H1 (cell line): ENCODE measurements around the gene NR2F1-AS1. TPM values are rescaled to one million over a fixed set of nuclear protein-coding genes. Genes with fewer than 3 reads are reported as not detected.

Source experiments
- CTCF ChIA-PET: fragments of 300-600 bp; sonication (Branson Sonifier 250); formaldehyde crosslinking; loops from one replicate; lab custom pipeline; 2021; ENCODE audit not compliant: partially characterized antibody; lab: Charles Lee
- POLR2A ChIA-PET: fragments of 300-600 bp; sonication (Branson Sonifier 250); formaldehyde crosslinking; loops from one replicate; lab custom pipeline; 2021; ENCODE audit warnings: inconsistent platforms; ENCODE audit not compliant: partially characterized antibody; lab: Charles Lee
- DNase-seq, 2 experiments: peaks; one replicate each; pipeline versions ENCODE4 v3.0.0 to v3.0.0-alpha.2; 2010 to 2022; ENCODE audit warnings: low spot score in 2 of 2, low read depth in 1 of 2, mixed read lengths in 1 of 2
- FAIRE-seq: peaks from 2 replicates; lab custom pipeline; 2011; peaks lifted over from hg19 to GRCh38; lab: Jason Lieb, UNC
- H2AFZ ChIP-seq: 2 replicates; pipeline ENCODE4 v1.8.1; 2012; ENCODE audit warnings: low read length, inconsistent platforms
- H2AK5ac ChIP-seq: 2 replicates; pipeline ENCODE4 v1.6.1; 2013; ENCODE audit warnings: low read depth, low read length
- H2BK120ac ChIP-seq: replicated peaks from 2 replicates; pipeline ENCODE3; 2013; ENCODE audit warnings: low read depth, low read length, inconsistent platforms
- H2BK12ac ChIP-seq: 2 replicates; pipeline ENCODE4 v1.6.1; 2013; ENCODE audit warnings: low read depth, low read length
- H2BK15ac ChIP-seq: 2 replicates; pipeline ENCODE4 v1.6.1; 2013; ENCODE audit warnings: low read length
- H2BK20ac ChIP-seq: 2 replicates; pipeline ENCODE4 v1.6.1; 2013; ENCODE audit warnings: low read length
- H2BK5ac ChIP-seq: 2 replicates; pipeline ENCODE4 v1.6.1; 2013; ENCODE audit warnings: low read depth, low read length
- H3K14ac ChIP-seq: 2 replicates; pipeline ENCODE4 v1.6.1; 2013; ENCODE audit warnings: inconsistent platforms; ENCODE audit not compliant: insufficient read length
- H3K18ac ChIP-seq: 2 replicates; pipeline ENCODE4 v1.6.1; 2013; ENCODE audit warnings: low read length; ENCODE audit errors: extremely low read depth
- H3K23ac ChIP-seq: 2 replicates; pipeline ENCODE4 v1.6.1; 2013; ENCODE audit warnings: inconsistent platforms; ENCODE audit not compliant: insufficient read length
- H3K23me2 ChIP-seq: 2 replicates; pipeline ENCODE4 v1.6.1; 2013; ENCODE audit warnings: low read depth, low read length
- H3K27ac ChIP-seq: 2 replicates; pipeline ENCODE4 v1.6.1; 2011; ENCODE audit warnings: low read depth, low read length, inconsistent platforms
- H3K27me3 ChIP-seq, 4 experiments: replicated peaks in 1 of 4; 1 replicate in 1 of 4; 2 replicates in 3 of 4; pipeline versions ENCODE4 v1.6.1 to v1.8.1; 2011 to 2013; ENCODE audit warnings: low read length in 3 of 4, mild to moderate bottlenecking in 3 of 4, inconsistent platforms in 2 of 4, mixed read lengths in 2 of 4, moderate library complexity in 1 of 4; ENCODE audit not compliant: control insufficient read depth in 3 of 4, insufficient read depth in 3 of 4; ENCODE audit errors: extremely low read depth in 1 of 4
- H3K36me3 ChIP-seq, 4 experiments: 2 replicates each; pipeline versions ENCODE4 v1.6.1 to v1.8.1; 2011 to 2013; ENCODE audit warnings: mild to moderate bottlenecking in 4 of 4, low read length in 3 of 4, moderate library complexity in 2 of 4, control low read depth in 1 of 4, inconsistent platforms in 1 of 4; ENCODE audit not compliant: insufficient read depth in 4 of 4, control insufficient read depth in 2 of 4
- H3K4ac ChIP-seq: replicated peaks from 2 replicates; pipeline ENCODE3; 2013; ENCODE audit warnings: low read length, low read depth, mixed read lengths, inconsistent platforms; ENCODE audit not compliant: insufficient read length
- H3K4me1 ChIP-seq, 4 experiments: replicated peaks in 1 of 4; 1 replicate in 1 of 4; 2 replicates in 3 of 4; pipeline versions ENCODE4 v1.6.1 to v1.8.1; 2011 to 2013; ENCODE audit warnings: low read length in 3 of 4, inconsistent platforms in 2 of 4, mixed read lengths in 1 of 4; ENCODE audit not compliant: insufficient read depth in 4 of 4, control insufficient read depth in 3 of 4
- H3K4me2 ChIP-seq, 2 experiments: 2 replicates each; pipeline versions ENCODE4 v1.6.1 to v1.8.1; 2011 to 2013; ENCODE audit warnings: low read depth in 2 of 2, low read length in 2 of 2, control low read depth in 1 of 2, inconsistent platforms in 1 of 2, mild to moderate bottlenecking in 1 of 2; ENCODE audit not compliant: insufficient read depth in 1 of 2
- H3K4me3 ChIP-seq, 4 experiments: fragments of 200-600, 300-600 bp in 1 of 4; sonication (generic), shearing (Covaris generic), sonication (Bioruptor Twin) in 1 of 4; 2 replicates each; pipeline versions ENCODE4 v1.5.1 to v1.8.1; 2011 to 2016; ENCODE audit warnings: low read length in 4 of 4, low read depth in 3 of 4, control low read depth in 2 of 4, inconsistent platforms in 2 of 4, mild to moderate bottlenecking in 2 of 4, mixed read lengths in 1 of 4, moderate library complexity in 1 of 4; ENCODE audit not compliant: insufficient read depth in 2 of 4; ENCODE audit errors: extremely low read depth in 1 of 4
- H3K56ac ChIP-seq: replicated peaks from 2 replicates; pipeline ENCODE3; 2013; ENCODE audit warnings: low read depth, mild to moderate bottlenecking, mixed read lengths, low read length, inconsistent platforms; ENCODE audit not compliant: insufficient read length
- H3K79me1 ChIP-seq: 2 replicates; pipeline ENCODE4 v1.6.1; 2013; ENCODE audit warnings: low read depth, low read length, control low read depth
- H3K79me2 ChIP-seq, 2 experiments: 2 replicates each; pipeline versions ENCODE4 v1.6.1 to v1.8.1; 2012 to 2013; ENCODE audit warnings: low read length in 2 of 2, mild to moderate bottlenecking in 2 of 2, inconsistent platforms in 1 of 2; ENCODE audit not compliant: insufficient read depth in 2 of 2, control insufficient read depth in 1 of 2
- H3K9ac ChIP-seq, 4 experiments: replicated peaks in 1 of 4; 1 replicate in 1 of 4; 2 replicates in 3 of 4; pipeline versions ENCODE4 v1.6.1 to v1.8.1; 2011 to 2013; ENCODE audit warnings: low read depth in 3 of 4, low read length in 3 of 4, control low read depth in 2 of 4, mild to moderate bottlenecking in 2 of 4, moderate library complexity in 2 of 4, inconsistent platforms in 1 of 4; ENCODE audit errors: extremely low read depth in 1 of 4
- H3K9me3 ChIP-seq, 2 experiments: 2 replicates each; pipeline versions ENCODE4 v1.6.1 to v1.8.1; 2012 to 2013; ENCODE audit warnings: mild to moderate bottlenecking in 2 of 2, moderate library complexity in 2 of 2, control low read depth in 1 of 2, inconsistent platforms in 1 of 2, low read depth in 1 of 2, low read length in 1 of 2, mixed read lengths in 1 of 2; ENCODE audit not compliant: insufficient read depth in 2 of 2
- H4K20me1 ChIP-seq, 2 experiments: replicated peaks in 1 of 2; 2 replicates each; pipeline versions ENCODE3 to v1.8.1; 2011 to 2013; ENCODE audit warnings: inconsistent platforms in 2 of 2, low read length in 2 of 2, mild to moderate bottlenecking in 1 of 2; ENCODE audit not compliant: insufficient read depth in 2 of 2, control insufficient read depth in 1 of 2
- H4K5ac ChIP-seq: 2 replicates; pipeline ENCODE4 v1.6.1; 2013; ENCODE audit warnings: low read length, low read depth, mixed read lengths, inconsistent platforms; ENCODE audit not compliant: insufficient read length
- H4K8ac ChIP-seq: 2 replicates; pipeline ENCODE4 v1.8.0; 2013; ENCODE audit warnings: mild to moderate bottlenecking, moderate library complexity, low read length, inconsistent platforms; ENCODE audit not compliant: insufficient read depth; ENCODE audit errors: extremely low read depth
- H4K91ac ChIP-seq: replicated peaks from 2 replicates; pipeline ENCODE3; 2013; ENCODE audit warnings: low read length, mixed read lengths, inconsistent platforms; ENCODE audit not compliant: insufficient read length
- ASH2L ChIP-seq: fragments of 200-600, 300-600 bp; sonication (generic); IDR thresholded peaks from one replicate; pipeline ENCODE4 v1.7.1; 2017; ENCODE audit warnings: low read length
- CEBPB ChIP-seq: IDR thresholded peaks from 2 replicates; pipeline ENCODE4 v1.6.1; 2012; ENCODE audit warnings: low read depth, low read length
- FOSL1 ChIP-seq: IDR thresholded peaks from 2 replicates; pipeline ENCODE4 v1.6.1; 2011; ENCODE audit warnings: mild to moderate bottlenecking, low read depth, low read length, moderate library complexity; ENCODE audit not compliant: insufficient read depth
- KDM4A ChIP-seq: IDR thresholded peaks from one replicate; pipeline ENCODE4 v1.7.1; 2012; ENCODE audit warnings: low read depth, mild to moderate bottlenecking, moderate library complexity, low read length, inconsistent platforms; ENCODE audit not compliant: severe bottlenecking
- NRF1 ChIP-seq: IDR thresholded peaks from 2 replicates; pipeline ENCODE4 v1.6.1; 2011; ENCODE audit warnings: mild to moderate bottlenecking, low read depth, low read length, improper control_type of control experiment
- RBBP5 ChIP-seq: IDR thresholded peaks from 2 replicates; pipeline ENCODE4 v1.7.1; 2012; ENCODE audit warnings: low read depth, mild to moderate bottlenecking, inconsistent platforms, low read length, moderate library complexity, borderline replicate concordance
- RFX5 ChIP-seq: IDR thresholded peaks from 2 replicates; pipeline ENCODE4 v1.6.1; 2011; ENCODE audit warnings: low read depth, low read length, improper control_type of control experiment, borderline replicate concordance
- RNF2 ChIP-seq: fragments of 200-900, 300-1000 bp; sonication (generic); IDR thresholded peaks from 2 replicates; pipeline ENCODE4 v1.7.1; 2016; ENCODE audit warnings: borderline replicate concordance, low read depth, mild to moderate bottlenecking, antibody characterized with exemption, low read length; ENCODE audit not compliant: poor library complexity, severe bottlenecking; ENCODE audit errors: missing control alignments
- SIX5 ChIP-seq: IDR thresholded peaks from 2 replicates; pipeline ENCODE4 v1.6.1; 2011; ENCODE audit warnings: mild to moderate bottlenecking, low read depth, low read length
- SP1 ChIP-seq: IDR thresholded peaks from 2 replicates; pipeline ENCODE4 v1.6.1; 2011; ENCODE audit warnings: low read depth, low read length
- SP4 ChIP-seq: IDR thresholded peaks from 2 replicates; pipeline ENCODE4 v1.6.1; 2012; ENCODE audit warnings: low read length, inconsistent platforms
- WGBS, 2 experiments: shearing (Covaris generic) in 1 of 2; methylation state at CpG; one replicate each; pipeline versions ENCODE4 v1.1.6 to v1.1.7; 2013 to 2015; ENCODE audit warnings: low lambda C conversion rate in 2 of 2, mixed read lengths in 2 of 2, inconsistent platforms in 1 of 2, low coverage in 1 of 2, missing lambda C conversion rate in 1 of 2; ENCODE audit not compliant: insufficient replicate concordance in 2 of 2, insufficient coverage in 1 of 2, insufficient read length in 1 of 2; ENCODE audit errors: extremely low coverage in 1 of 2, missing lambda C conversion rate in 1 of 2; 5-methylcytosine and 5-hydroxymethylcytosine counted together
- polyA plus RNA-seq, 7 experiments: library from polyadenylated mRNA; depleted of rRNA in 3 of 7; stranded (reverse) in 5 of 7; unstranded in 2 of 7; fragments of >200 nt in 5 of 7; fragments of 200-250 nt in 2 of 7; gene quantifications; 1 replicate in 5 of 7; 2 replicates in 1 of 7; 4 replicates in 1 of 7; pipeline versions ENCODE4 v1.2.1 to v1.2.3, GENCODE V29; 2011 to 2013; ENCODE audit warnings: missing spikeins in 2 of 7, mixed read lengths in 2 of 7
- total RNA-seq: library from RNA; stranded (reverse); fragmentation: NEBNext Ultra II Directional; extraction: Animal tissue kit (Norgen Biotek cat#: 25700); gene quantifications from 2 replicates; pipeline ENCODE4 v1.2.1, GENCODE V29; 2021

The NR2F1-AS1 gene
- total and polyA plus RNA-seq, 2 of the 8 experiments (the other 6 are each of a cell fraction or from before 2014, with no cell fraction given) = 1.6 to 5.6 TPM

- no peak for FAIRE-seq
- H3K14ac ChIP-seq = no peak overlapping the region
- no peak overlapping the region for H3K4me2 ChIP-seq
- no peaks in the 10 kb centered on the region for H3K9me3 ChIP-seq
- no peak overlapping the region for H2BK15ac ChIP-seq
- H2AK5ac ChIP-seq = no peak overlapping the region
- H2AFZ ChIP-seq = no peak overlapping the region
- H3K36me3 ChIP-seq = no peaks in the 10 kb centered on the region
- H2BK12ac ChIP-seq = no peak overlapping the region
- H4K20me1 ChIP-seq = no peaks in the 10 kb centered on the region
- H3K56ac ChIP-seq = no peak overlapping the region
- no peak overlapping the region for H3K27ac ChIP-seq
- no peak overlapping the region for H4K5ac ChIP-seq
- DNase-seq = no peak
- H3K18ac ChIP-seq = no peak overlapping the region
- WGBS, 2 experiments = 82% methylated on average over 1 of the region's 1 CpG; no CpG with 5 or more reads in 1 of the 2 experiments
- no peaks in the 10 kb centered on the region for H3K79me1 ChIP-seq
- H4K8ac ChIP-seq = no peak overlapping the region
- H3K23me2 ChIP-seq = no peaks in the 10 kb centered on the region
- ChIA-PET POLR2A (no interaction called here), CTCF (interaction anchor here (1.2 kb wide), 1 partner anchor 16 kb away, joined by 3 read pairs; no protein-coding TSS in a partner anchor)
- TF ChIP-seq CEBPB = no peak
- TF ChIP-seq RNF2 = no peak
- no peak for TF ChIP-seq RBBP5
- TF ChIP-seq SP1 = no peak
- TF ChIP-seq NRF1 = no peak
- TF ChIP-seq FOSL1 = no peak
- no peak for TF ChIP-seq ASH2L
- no peak for TF ChIP-seq SIX5
- no peak for TF ChIP-seq SP4
- TF ChIP-seq RFX5 = no peak
- no peak for TF ChIP-seq KDM4A
- no peak overlapping the region for H3K23ac ChIP-seq
- no peak overlapping the region for H4K91ac ChIP-seq
- no peak overlapping the region for H2BK20ac ChIP-seq
- H3K4ac ChIP-seq = no peak overlapping the region
- H3K4me1 ChIP-seq = peaks cover 0 to 9% (median 2%) of the 10 kb centered on the region in 4 experiments; a peak in 4 of 7 replicates
- no peaks in the 10 kb centered on the region for H3K27me3 ChIP-seq
- no peak overlapping the region for H2BK120ac ChIP-seq
- no peak overlapping the region for H3K4me3 ChIP-seq
- H3K9ac ChIP-seq = no peak overlapping the region
- H3K79me2 ChIP-seq = no peaks in the 10 kb centered on the region
- H2BK5ac ChIP-seq = no peak overlapping the region
These were observed 152.2 kb downstream of the NR2F1-AS1 start for GRCh38 chr5:93428868-93429267.
